ENCODE data around the gene TBC1D24. TPM values are rescaled to one million over a fixed set of nuclear protein-coding genes. Genes with fewer than 3 reads are reported as not detected.

The TBC1D24 gene
- total RNA-seq, 1 experiment from 2014 or later: 24.6 TPM

GRCh38 chr16:2531371-2531695, 56.4 kb downstream of the TBC1D24 start, which contains the start of gene CEMP1:
Gene CEMP1 (minus strand): TSS chr16:2531408. CDS start chr16:2531073, 335 bp downstream.
- Histone ChIP-seq H3K27me3 (ENCODE audit: insufficient read depth, low read length) (no peaks in the 10 kb centered on the region), H3K4me2 (ENCODE audit: low read length) (peak within 1 kb of the TSS; percentile 97), H3K4me1 (ENCODE audit: control insufficient read depth in 1 of 2, insufficient read depth in 2 of 2, low read length in 2 of 2) (peaks cover 9 to 38% of the 10 kb centered on the region in 2 experiments), H3K36me3 (ENCODE audit: control insufficient read depth in 1 of 2, insufficient read depth in 2 of 2, low read length in 2 of 2) (peaks cover 3 to 17% of the 10 kb centered on the region in 2 experiments; a peak in 2 of 4 replicates), H3K9me2 (ENCODE audit: insufficient read depth) (no peaks in the 10 kb centered on the region), H3K79me2 (ENCODE audit: insufficient read depth, low read length) (peaks cover under 1% of the 10 kb centered on the region; the same call in 1 of the 2 replicates), H3K27ac (ENCODE audit: low read depth, low read length) (peak within 1 kb of the TSS; percentile 93), H4K20me1 (ENCODE audit: insufficient read depth) (no peaks in the 10 kb centered on the region), H2AFZ (ENCODE audit: low read depth, low read length, poor library complexity, severe bottlenecking) (no peak within 1 kb of the TSS), H3K9me3 (ENCODE audit: control insufficient read depth in 1 of 2, insufficient read depth in 1 of 2, low read depth in 1 of 2, low read length in 2 of 2) (no peaks in the 10 kb centered on the region), H3K9ac (ENCODE audit: low read length) (peak within 1 kb of the TSS; percentile 86), H3K4me3 (replicated peaks in 1 of 2; ENCODE audit: low read depth in 1 of 2, low read length in 2 of 2) (peak within 1 kb of the TSS; percentile 53 to 67)
- ChIA-PET POLR2A (interaction anchor here (0.7 kb wide), 1 partner anchor 376 kb away, joined by 3 read pairs; the partner anchor contains the start of gene TRAF7), CTCF (no interaction called here), RAD21 (ENCODE audit: low non-redundant PET in 1 of 2, low total read pairs in 2 of 2, uncharacterized antibody in 2 of 2, unreplicated experiment in 2 of 2) (interaction anchor here in 1 of 2 experiments (0.5 kb wide), 1 partner anchor 280 kb away, joined by 3 read pairs; the partner anchor contains the start of gene ECI1)
- peak; percentile 4 for ATAC-seq
- intact Hi-C loops (cut with micrococcal nuclease): no loop called here
- TSS peak; percentile 82 for BruUV-seq (replicated peaks)
- TF ChIP-seq YY1 (IDR thresholded peaks at IDR 0.05; ENCODE audit: extremely low read depth, insufficient replicate concordance, low read depth, low read length) (no peak), JUND (IDR thresholded peaks at IDR 0.05) (no peak), SRF (IDR thresholded peaks at IDR 0.05; ENCODE audit: low read depth) (no peak), EZH2phosphoT487 (IDR thresholded peaks at IDR 0.05; ENCODE audit: borderline replicate concordance) (no peak), ZFX (IDR thresholded peaks at IDR 0.05) (no peak), EZH2 (IDR thresholded peaks at IDR 0.05) (no peak), FOSL1 (IDR thresholded peaks at IDR 0.05; ENCODE audit: low read depth) (no peak)
- no peak for DNase-seq (ENCODE audit: low read depth, low spot score)

DNA sequence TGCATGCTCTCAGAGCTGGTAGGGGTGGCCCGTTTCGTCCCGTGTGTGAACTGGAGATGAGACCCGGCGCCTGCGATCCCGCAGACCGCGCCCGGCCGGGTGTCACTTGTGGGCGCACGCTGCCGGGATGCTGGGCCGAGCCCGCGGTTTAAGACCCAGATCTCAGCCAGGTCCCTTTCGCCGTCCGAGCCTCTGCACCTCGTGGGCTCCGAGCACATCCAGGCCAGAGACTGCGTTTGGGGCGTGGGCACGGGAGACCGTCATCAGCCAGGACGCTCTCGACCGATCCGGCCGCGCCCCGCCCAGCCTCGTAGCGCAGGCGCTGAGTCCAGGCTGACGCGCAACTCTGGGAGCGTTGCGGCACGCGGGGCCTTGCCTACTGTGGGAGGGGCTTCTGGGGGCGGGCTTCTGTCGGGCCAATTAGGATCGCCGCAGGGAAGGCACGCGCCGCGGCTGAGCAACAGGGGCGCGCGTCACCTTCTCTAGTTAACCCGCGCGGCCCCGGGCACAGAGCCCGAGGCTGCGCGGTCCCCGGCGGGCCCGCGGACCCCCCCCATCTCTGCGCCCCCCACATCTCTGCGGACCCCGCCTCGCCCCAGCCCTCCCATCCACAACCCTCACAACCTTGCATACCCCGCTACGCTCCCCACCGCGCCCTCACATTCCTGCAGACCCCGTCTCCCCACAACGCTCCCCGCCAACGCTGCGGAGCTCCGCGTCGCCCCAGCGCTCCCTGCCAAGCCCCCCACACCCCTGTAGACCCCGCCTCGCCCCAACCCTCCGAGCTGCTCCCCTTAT, 57.0 kb downstream of the TBC1D24 start:
- Histone ChIP-seq H3K4me2 (ENCODE audit: low read length) (peak overlapping the region; percentile 97), H3K27ac (ENCODE audit: low read depth, low read length) (peak overlapping the region; percentile 93), H3K9me3 (ENCODE audit: control insufficient read depth in 1 of 2, insufficient read depth in 1 of 2, low read depth in 1 of 2, low read length in 2 of 2) (no peaks in the 10 kb centered on the region), H3K4me1 (ENCODE audit: control insufficient read depth in 1 of 2, insufficient read depth in 2 of 2, low read length in 2 of 2) (peaks cover 12 to 41% of the 10 kb centered on the region in 2 experiments), H3K27me3 (ENCODE audit: insufficient read depth, low read length) (no peaks in the 10 kb centered on the region), H2AFZ (ENCODE audit: low read depth, low read length, poor library complexity, severe bottlenecking) (no peak overlapping the region), H3K9me2 (ENCODE audit: insufficient read depth) (no peaks in the 10 kb centered on the region), H3K4me3 (replicated peaks in 1 of 2; ENCODE audit: low read depth in 1 of 2, low read length in 2 of 2) (peak overlapping the region; percentile 53 to 67), H3K9ac (ENCODE audit: low read length) (peak overlapping the region; percentile 86), H3K36me3 (ENCODE audit: control insufficient read depth in 1 of 2, insufficient read depth in 2 of 2, low read length in 2 of 2) (peaks cover 3 to 15% of the 10 kb centered on the region in 2 experiments; a peak in 2 of 4 replicates), H4K20me1 (ENCODE audit: insufficient read depth) (no peaks in the 10 kb centered on the region), H3K79me2 (ENCODE audit: insufficient read depth, low read length) (no peaks in the 10 kb centered on the region)
- no TSS peak for BruUV-seq (replicated peaks)
- peak; percentile 84 for TF ChIP-seq SP1 (IDR thresholded peaks at IDR 0.05; ENCODE audit: low read depth)
- TF ChIP-seq POLR2AphosphoS5 (IDR thresholded peaks at IDR 0.05; ENCODE audit: low read depth, low read length): peak; percentile 92
- peak; percentile 73 for TF ChIP-seq POLR2A (IDR thresholded peaks at IDR 0.05; ENCODE audit: borderline replicate concordance, extremely low read depth, insufficient read depth, insufficient read length)
- no peak for TF ChIP-seq ATF3 (IDR thresholded peaks at IDR 0.05)
- TF ChIP-seq, protein P1, sequence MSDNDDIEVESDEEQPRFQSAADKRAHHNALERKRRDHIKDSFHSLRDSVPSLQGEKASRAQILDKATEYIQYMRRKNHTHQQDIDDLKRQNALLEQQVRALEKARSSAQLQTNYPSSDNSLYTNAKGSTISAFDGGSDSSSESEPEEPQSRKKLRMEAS (IDR thresholded peaks at IDR 0.05): peak; percentile 92
- TF ChIP-seq JUND (IDR thresholded peaks at IDR 0.05): no peak
- TF ChIP-seq CBX3 (IDR thresholded peaks at IDR 0.05; ENCODE audit: low read depth): no peak
- no peak for TF ChIP-seq FOSL1 (IDR thresholded peaks at IDR 0.05; ENCODE audit: low read depth)
- TF ChIP-seq SRF (IDR thresholded peaks at IDR 0.05; ENCODE audit: low read depth): no peak
- TF ChIP-seq EZH2 (IDR thresholded peaks at IDR 0.05): no peak
- TF ChIP-seq ZFX (IDR thresholded peaks at IDR 0.05): peak; percentile 48; the same call in 1 of the 2 replicates
- TF ChIP-seq SIN3A (IDR thresholded peaks at IDR 0.05; ENCODE audit: low read depth): no peak
- TF ChIP-seq CTCF (IDR thresholded peaks at IDR 0.05 in 2 of 3, conservative IDR thresholded peaks at IDR 0.05 in 1 of 3; ENCODE audit: borderline replicate concordance in 1 of 3, insufficient read depth in 1 of 3, low read depth in 2 of 3, low read length in 2 of 3): no peak
- DNase-seq (ENCODE audit: low read depth, low spot score): peak; percentile 91
- peak; percentile 89 for ATAC-seq
- intact Hi-C loops (cut with micrococcal nuclease): no loop called here
- ChIA-PET RAD21 (ENCODE audit: low non-redundant PET in 1 of 2, low total read pairs in 2 of 2, uncharacterized antibody in 2 of 2, unreplicated experiment in 2 of 2) (interaction anchor here in 1 of 2 experiments (0.5 kb wide), 1 partner anchor 281 kb away, joined by 3 read pairs; the partner anchor contains the start of gene ECI1), POLR2A (interaction anchor here (1.4 kb wide), 1 partner anchor 12 kb away, joined by 6 read pairs; the partner anchor contains the start of gene AMDHD2), CTCF (no interaction called here)
